Lower lobe of right lung (tissue), 1 donor: ENCODE measurements around the gene KRT25. TPM values are rescaled to one million over a fixed set of nuclear protein-coding genes. Genes with fewer than 3 reads are reported as not detected.

Experiments used
- total RNA-seq: library from RNA; stranded (reverse); fragmentation: NEBNext Ultra II Directional; extraction: Animal tissue kit (Norgen Biotek cat#: 25700); gene quantifications from one replicate; pipeline ENCODE4 v1.2.1, GENCODE V29; 2021
- donor health status: DM: no; HTN: yes; CAD: no; lungs with severe emphysema.

The KRT25 gene
- total RNA-seq, 1 donor from 2014 or later: not detected

Other genes starting within 250 kb of the KRT25 start
- gene CCR7, start 189.9 kb downstream of the KRT25 start, total RNA-seq: 2.2 TPM
- gene SMARCE1, start 107.5 kb downstream of the KRT25 start, total RNA-seq: 83.6 TPM
- 1.3 TPM for gene KRT222, start 90.2 kb downstream of the KRT25 start, total RNA-seq
- gene KRT24, start 51.6 kb downstream of the KRT25 start, total RNA-seq: not detected
- gene KRT26, start 16.9 kb upstream of the KRT25 start, total RNA-seq: not detected
- not detected for gene KRT27, start 27.2 kb upstream of the KRT25 start, total RNA-seq
- not detected for gene KRT28, start 44.6 kb upstream of the KRT25 start, total RNA-seq
- gene KRT10, start 67.3 kb upstream of the KRT25 start, total RNA-seq: 31.7 TPM
- not detected for gene KRT12, start 111.9 kb upstream of the KRT25 start, total RNA-seq
- gene KRT20, start 129.9 kb upstream of the KRT25 start, total RNA-seq: not detected
- 1.9 TPM for gene KRT23, start 182.3 kb upstream of the KRT25 start, total RNA-seq
- 0.59 TPM for gene KRT39, start 211.6 kb upstream of the KRT25 start, total RNA-seq
- 0.27 TPM for gene KRT40, start 229.0 kb upstream of the KRT25 start, total RNA-seq
- not detected for gene KRTAP3-3, start 238.8 kb upstream of the KRT25 start, total RNA-seq
- not detected for gene KRTAP3-2, start 244.6 kb upstream of the KRT25 start, total RNA-seq